Sigmoid colon (tissue), 4 donors: ENCODE data around the gene TRIM6.

Experiments
- POLR2A ChIP-seq, 2 donors: fragments of 450-650 bp; IDR thresholded peaks; one replicate each; pipeline ENCODE4 v1.6.1; 2016; ENCODE audit warnings: antibody characterized with exemption in 2 of 2, mild to moderate bottlenecking in 2 of 2, moderate library complexity in 2 of 2
- POLR2AphosphoS5 ChIP-seq, 4 donors: sonication (generic); formaldehyde crosslinking; IDR thresholded peaks; one replicate each; pipeline ENCODE4 v1.6.1; 2017; ENCODE audit warnings: antibody characterized with exemption in 4 of 4

DNA sequence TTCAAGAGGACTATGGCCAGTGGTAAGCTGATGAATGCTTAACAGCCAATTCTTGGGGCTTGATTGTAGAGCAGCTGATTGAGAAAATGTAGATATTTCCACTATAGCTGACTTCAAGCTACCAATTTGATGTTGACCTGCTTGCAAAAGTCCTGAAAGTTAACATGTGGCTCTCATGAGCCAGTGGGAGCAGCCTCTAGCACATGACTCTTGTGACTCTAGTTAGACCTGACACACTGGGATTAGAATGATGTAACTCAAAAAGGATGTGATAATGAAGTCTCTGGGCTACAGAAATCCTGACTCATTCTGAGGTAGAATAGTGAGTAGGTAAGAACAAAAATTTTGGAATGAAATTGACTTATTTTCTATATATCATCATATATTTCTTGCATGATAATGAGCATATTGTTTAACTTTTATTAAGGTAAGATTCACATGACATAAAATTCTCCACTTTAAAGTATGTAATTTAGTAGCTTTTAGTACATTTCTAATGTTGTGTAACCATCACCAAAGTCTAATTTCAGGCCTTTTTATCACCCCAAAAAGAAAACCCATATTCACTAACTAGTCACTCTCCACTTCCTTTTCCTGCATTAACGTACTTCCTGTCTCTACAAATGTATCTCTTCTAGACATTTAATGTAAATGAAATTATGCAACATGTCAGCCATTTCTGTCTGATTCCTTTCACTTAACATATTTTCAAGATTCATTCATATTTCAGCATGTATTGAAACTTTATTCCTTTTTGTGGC is 32.0 kb upstream of the TRIM6 start:
- TF ChIP-seq POLR2A (IDR thresholded peaks at IDR 0.05) (no peak), POLR2AphosphoS5 (IDR thresholded peaks at IDR 0.05) (no peak)
